ENCODE measurements around the gene TMEM187. TPM values are rescaled to one million over a fixed set of nuclear protein-coding genes. Genes with fewer than 3 reads are reported as not detected.

TMEM187 gene
- total RNA-seq, 1 donor from 2014 or later: 19.2 TPM

DNA sequence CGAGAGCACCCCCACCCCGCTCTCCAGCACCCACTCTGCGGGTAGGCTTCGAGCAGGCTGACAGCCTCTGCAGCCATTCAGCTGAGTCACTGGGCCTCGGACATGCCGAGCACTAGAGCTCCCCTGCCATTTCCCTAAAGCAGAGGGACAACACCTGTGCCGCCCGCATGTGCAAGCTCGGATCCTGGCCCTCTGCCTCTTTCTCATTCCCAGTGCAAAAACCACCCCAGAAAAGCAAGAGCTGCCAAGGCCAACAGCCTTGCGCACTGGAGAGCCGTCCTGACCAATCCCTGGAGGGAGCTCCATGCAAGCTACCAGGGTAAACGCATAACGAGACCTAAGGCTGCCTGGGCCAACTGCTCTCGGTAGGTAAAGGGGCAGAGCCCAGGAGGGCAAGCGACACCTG, 6.3 kb upstream of the TMEM187 start:
- no peak for DNase-seq (ENCODE audit: extremely low spot score, unreplicated experiment)
- TF ChIP-seq, protein P1, sequence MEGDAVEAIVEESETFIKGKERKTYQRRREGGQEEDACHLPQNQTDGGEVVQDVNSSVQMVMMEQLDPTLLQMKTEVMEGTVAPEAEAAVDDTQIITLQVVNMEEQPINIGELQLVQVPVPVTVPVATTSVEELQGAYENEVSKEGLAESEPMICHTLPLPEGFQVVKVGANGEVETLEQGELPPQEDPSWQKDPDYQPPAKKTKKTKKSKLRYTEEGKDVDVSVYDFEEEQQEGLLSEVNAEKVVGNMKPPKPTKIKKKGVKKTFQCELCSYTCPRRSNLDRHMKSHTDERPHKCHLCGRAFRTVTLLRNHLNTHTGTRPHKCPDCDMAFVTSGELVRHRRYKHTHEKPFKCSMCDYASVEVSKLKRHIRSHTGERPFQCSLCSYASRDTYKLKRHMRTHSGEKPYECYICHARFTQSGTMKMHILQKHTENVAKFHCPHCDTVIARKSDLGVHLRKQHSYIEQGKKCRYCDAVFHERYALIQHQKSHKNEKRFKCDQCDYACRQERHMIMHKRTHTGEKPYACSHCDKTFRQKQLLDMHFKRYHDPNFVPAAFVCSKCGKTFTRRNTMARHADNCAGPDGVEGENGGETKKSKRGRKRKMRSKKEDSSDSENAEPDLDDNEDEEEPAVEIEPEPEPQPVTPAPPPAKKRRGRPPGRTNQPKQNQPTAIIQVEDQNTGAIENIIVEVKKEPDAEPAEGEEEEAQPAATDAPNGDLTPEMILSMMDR (IDR thresholded peaks at IDR 0.05): no peak
- Mint-ChIP-seq H3K4me1 (ENCODE audit: unreplicated experiment) (peaks cover 38% of the 10 kb centered on the region), H3K4me3 (ENCODE audit: unreplicated experiment) (no peak overlapping the region), H3K36me3 (ENCODE audit: unreplicated experiment) (peaks cover 2% of the 10 kb centered on the region), H3K9me3 (ENCODE audit: unreplicated experiment) (no peaks in the 10 kb centered on the region), H3K27me3 (ENCODE audit: unreplicated experiment) (no peaks in the 10 kb centered on the region), H3K27ac (ENCODE audit: unreplicated experiment) (no peak overlapping the region)

DNA sequence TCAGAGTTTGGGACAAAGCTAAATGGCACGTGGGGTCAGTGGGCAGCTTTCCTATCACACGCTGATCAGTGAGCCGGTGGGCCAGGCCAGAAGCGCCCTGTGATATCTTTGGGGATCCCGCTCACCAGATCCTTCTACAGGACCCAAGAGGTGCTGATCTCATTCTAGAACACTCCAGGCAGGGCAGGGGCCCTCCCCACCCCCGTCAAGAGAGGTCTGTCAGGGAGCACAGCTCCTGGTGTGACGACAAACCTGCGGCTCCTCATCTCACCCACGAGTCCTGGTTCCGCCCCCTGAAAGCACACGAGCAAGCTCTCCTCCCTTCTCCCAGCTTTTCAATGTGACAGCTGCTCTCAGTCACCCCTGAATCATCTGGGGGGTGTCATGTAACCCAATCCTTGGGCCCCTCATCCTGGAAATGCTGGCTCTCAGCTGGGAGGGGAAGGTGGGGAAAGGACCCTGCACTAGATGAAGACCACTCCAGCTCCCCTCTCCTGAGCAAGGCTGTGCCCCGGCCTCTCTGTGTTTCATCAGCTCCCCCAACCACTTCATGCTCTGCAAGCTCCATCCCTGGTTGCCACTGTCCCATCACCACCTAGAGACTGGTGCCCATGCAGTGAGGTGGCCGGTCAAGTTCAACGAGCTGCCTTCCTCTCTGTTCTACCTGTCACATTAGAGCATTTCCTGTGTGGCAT, 5.6 kb upstream of the TMEM187 start:
- no peak for DNase-seq (ENCODE audit: extremely low spot score, unreplicated experiment)
- H3K27me3 Mint-ChIP-seq (ENCODE audit: unreplicated experiment): no peaks in the 10 kb centered on the region
- peak overlapping the region; percentile 95 for H3K27ac Mint-ChIP-seq (ENCODE audit: unreplicated experiment)

DNA sequence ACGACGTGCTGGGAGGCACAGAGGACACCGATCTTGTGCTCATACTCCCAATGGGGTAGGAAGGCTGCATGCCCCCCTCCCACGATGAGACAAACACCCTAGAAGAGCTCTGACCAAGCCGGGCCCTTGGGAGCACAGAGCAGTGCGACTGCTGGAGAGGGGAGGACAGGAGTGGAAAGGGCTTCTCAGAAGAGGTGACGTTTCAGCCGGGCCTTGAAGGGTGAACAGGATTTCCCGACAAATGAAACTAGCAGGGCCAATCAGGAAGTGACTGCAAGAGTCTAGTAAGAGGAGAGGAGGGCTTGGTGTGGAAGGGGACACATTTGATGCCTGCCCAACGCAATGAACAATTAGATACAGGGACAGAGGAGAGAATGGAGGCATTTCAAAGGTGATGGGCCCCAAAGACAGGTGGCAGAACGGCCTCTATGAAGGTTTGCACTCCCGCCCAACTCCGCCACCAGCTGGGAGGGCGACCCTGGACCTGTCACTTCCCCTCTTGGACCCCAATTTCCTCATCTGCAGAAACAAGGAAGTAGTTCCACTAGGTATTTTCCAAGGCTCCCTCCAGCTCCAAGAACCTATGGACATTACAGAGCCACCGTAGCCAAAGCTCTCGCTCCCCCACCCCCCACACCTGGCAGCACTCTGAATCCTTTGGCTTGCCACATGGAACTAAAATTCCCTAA, 4.9 kb upstream of the TMEM187 start:
- H3K27ac Mint-ChIP-seq (ENCODE audit: unreplicated experiment): peak overlapping the region; percentile 95
- no peak for DNase-seq (ENCODE audit: extremely low spot score, unreplicated experiment)
- no peaks in the 10 kb centered on the region for H3K27me3 Mint-ChIP-seq (ENCODE audit: unreplicated experiment)
- TF ChIP-seq, protein P1 (IDR thresholded peaks at IDR 0.05): no peak
- H3K4me1 Mint-ChIP-seq (ENCODE audit: unreplicated experiment): peaks cover 38% of the 10 kb centered on the region
- no peaks in the 10 kb centered on the region for H3K36me3 Mint-ChIP-seq (ENCODE audit: unreplicated experiment)
- no peaks in the 10 kb centered on the region for H3K9me3 Mint-ChIP-seq (ENCODE audit: unreplicated experiment)
- H3K4me3 Mint-ChIP-seq (ENCODE audit: unreplicated experiment): peak overlapping the region; percentile 100

More for the DNA sequence above, 5.6 kb upstream of the TMEM187 start:
- TF ChIP-seq, protein P1 (IDR thresholded peaks at IDR 0.05): no peak
- Mint-ChIP-seq H3K4me3 (ENCODE audit: unreplicated experiment) (no peak overlapping the region), H3K4me1 (ENCODE audit: unreplicated experiment) (peaks cover 38% of the 10 kb centered on the region), H3K36me3 (ENCODE audit: unreplicated experiment) (peaks cover 1% of the 10 kb centered on the region), H3K9me3 (ENCODE audit: unreplicated experiment) (no peaks in the 10 kb centered on the region)

DNA sequence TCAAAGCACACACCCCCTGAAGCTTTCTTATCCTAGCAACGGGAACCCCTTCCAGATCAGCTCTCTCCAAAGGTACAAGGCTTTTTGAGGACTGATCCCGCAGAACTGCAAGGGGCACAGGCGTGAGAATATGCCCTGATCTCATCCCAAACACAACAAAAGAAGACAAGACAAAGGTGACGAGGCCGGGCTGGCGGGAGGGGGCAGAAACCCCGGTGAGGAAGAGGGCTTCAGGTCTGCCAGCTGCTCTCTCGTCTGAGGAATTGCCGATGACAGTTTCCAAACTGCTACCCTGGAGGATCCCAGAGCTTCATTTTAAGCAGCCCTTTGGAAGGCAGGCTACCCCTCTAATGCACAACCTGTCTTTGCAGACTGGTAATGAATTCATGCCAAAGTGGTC, 4.3 kb upstream of the TMEM187 start:
- TF ChIP-seq, protein P1 (IDR thresholded peaks at IDR 0.05): no peak
- Mint-ChIP-seq H3K27me3 (ENCODE audit: unreplicated experiment) (no peaks in the 10 kb centered on the region), H3K9me3 (ENCODE audit: unreplicated experiment) (no peaks in the 10 kb centered on the region), H3K36me3 (ENCODE audit: unreplicated experiment) (no peaks in the 10 kb centered on the region), H3K4me3 (ENCODE audit: unreplicated experiment) (peak overlapping the region; percentile 100), H3K4me1 (ENCODE audit: unreplicated experiment) (peaks cover 42% of the 10 kb centered on the region), H3K27ac (ENCODE audit: unreplicated experiment) (peak overlapping the region; percentile 95)
- no peak for DNase-seq (ENCODE audit: extremely low spot score, unreplicated experiment)

DNA sequence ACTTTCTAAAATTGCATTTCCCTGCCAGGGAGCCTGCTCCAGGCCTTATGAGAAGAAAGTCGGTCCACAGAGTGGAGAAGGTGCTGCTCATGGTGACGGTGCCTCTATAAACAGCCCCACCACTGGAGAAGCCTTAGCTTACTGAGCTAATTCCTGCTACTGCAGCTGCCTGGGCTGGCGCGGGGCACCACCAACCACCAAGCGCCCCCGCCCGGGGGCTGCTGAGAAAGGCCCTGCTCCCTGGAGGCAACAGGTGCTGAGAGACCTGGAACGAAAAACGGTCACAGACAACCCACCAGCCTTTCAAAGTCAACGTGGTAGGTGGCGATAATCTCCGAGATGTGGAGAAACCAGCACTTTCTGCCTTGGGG, 3.8 kb upstream of the TMEM187 start:
- no peaks in the 10 kb centered on the region for H3K36me3 Mint-ChIP-seq (ENCODE audit: unreplicated experiment)
- TF ChIP-seq, protein P1 (IDR thresholded peaks at IDR 0.05): no peak
- peak overlapping the region; percentile 100 for H3K4me3 Mint-ChIP-seq (ENCODE audit: unreplicated experiment)
- H3K4me1 Mint-ChIP-seq (ENCODE audit: unreplicated experiment): peaks cover 47% of the 10 kb centered on the region
- H3K9me3 Mint-ChIP-seq (ENCODE audit: unreplicated experiment): no peaks in the 10 kb centered on the region
- peak overlapping the region; percentile 95 for H3K27ac Mint-ChIP-seq (ENCODE audit: unreplicated experiment)
- DNase-seq (ENCODE audit: extremely low spot score, unreplicated experiment): no peak
- H3K27me3 Mint-ChIP-seq (ENCODE audit: unreplicated experiment): no peaks in the 10 kb centered on the region

All from osteocyte (in vitro differentiated cells).